OCI-LY1 (cell line): ENCODE results near the gene NECTIN3.

Experiments used
- H2AFZ ChIP-seq: fragments of 200-600 bp; sonication (generic), shearing (Covaris generic); 2 replicates; pipeline ENCODE4 v1.6.0; 2014; ENCODE audit warnings: antibody characterized with exemption, mild to moderate bottlenecking, low read length
- H3F3A ChIP-seq: fragments of 200-600 bp; sonication (generic), shearing (Covaris generic); 2 replicates; pipeline ENCODE4 v1.6.0; 2014; ENCODE audit warnings: mild to moderate bottlenecking, antibody characterized with exemption, low read length, moderate library complexity; ENCODE audit not compliant: insufficient read depth
- H3K27ac ChIP-seq: fragments of 200-600 bp; sonication (generic); 2 replicates; pipeline ENCODE4 v1.5.1; 2014; ENCODE audit warnings: low read length, mixed run types, mild to moderate bottlenecking, low read depth; ENCODE audit not compliant: poor library complexity, severe bottlenecking
- H3K27me3 ChIP-seq: fragments of 200-600 bp; sonication (generic); 2 replicates; pipeline ENCODE4 v1.6.0; 2014; ENCODE audit warnings: antibody characterized with exemption, mild to moderate bottlenecking, low read length, moderate library complexity; ENCODE audit not compliant: insufficient read depth
- H3K36me3 ChIP-seq: fragments of 200-600 bp; sonication (generic); 2 replicates; pipeline ENCODE4 v1.6.1; 2014; ENCODE audit warnings: mild to moderate bottlenecking, antibody characterized with exemption, low read length, moderate library complexity, mixed read lengths; ENCODE audit not compliant: insufficient read depth
- H3K4me1 ChIP-seq: fragments of 200-600 bp; sonication (generic); 2 replicates; pipeline ENCODE4 v1.5.1; 2014; ENCODE audit warnings: mild to moderate bottlenecking, low read length, moderate library complexity; ENCODE audit not compliant: insufficient read depth, severe bottlenecking
- H3K4me2 ChIP-seq: fragments of 200-600 bp; sonication (generic), shearing (Covaris generic); 2 replicates; pipeline ENCODE4 v1.6.1; 2014; ENCODE audit warnings: low read length
- H3K4me3 ChIP-seq: fragments of 200-600 bp; sonication (generic); 2 replicates; pipeline ENCODE4 v1.5.1; 2014; ENCODE audit warnings: low read length, low read depth, mild to moderate bottlenecking, mixed read lengths; ENCODE audit not compliant: poor library complexity, severe bottlenecking
- H3K79me2 ChIP-seq: fragments of 200-600 bp; shearing (Covaris generic); 2 replicates; pipeline ENCODE4 v1.6.1; 2016; ENCODE audit warnings: mixed run types, low read length, mixed read lengths; ENCODE audit not compliant: insufficient read depth
- H3K9ac ChIP-seq: fragments of 200-600 bp; sonication (generic), shearing (Covaris generic); 2 replicates; pipeline ENCODE4 v1.6.1; 2014; ENCODE audit warnings: mild to moderate bottlenecking, low read length, mixed read lengths
- H3K9me2 ChIP-seq: fragments of 200-600 bp; sonication (generic), shearing (Covaris generic); 2 replicates; pipeline ENCODE4 v1.6.1; 2014; ENCODE audit warnings: low read depth, mild to moderate bottlenecking, low read length, mixed read lengths
- H3K9me3 ChIP-seq: fragments of 200-600 bp; shearing (Covaris generic); 2 replicates; pipeline ENCODE4 v1.6.1; 2014; ENCODE audit warnings: low read length, mixed read lengths
- H4K20me1 ChIP-seq: fragments of 200-600 bp; sonication (generic), shearing (Covaris generic); 2 replicates; pipeline ENCODE4 v1.6.0; 2016; ENCODE audit warnings: mild to moderate bottlenecking, low read length; ENCODE audit not compliant: insufficient read depth
- EZH2 ChIP-seq: fragments of 200-600 bp; sonication (generic), shearing (Covaris generic); IDR thresholded peaks from 2 replicates; pipeline ENCODE4 v1.8.0; 2017; ENCODE audit warnings: borderline replicate concordance, mixed run types, mild to moderate bottlenecking, antibody characterized with exemption, low read length, moderate library complexity, mixed read lengths
- TF ChIP-seq, protein P1 (sequence below): fragments of 200-600 bp; sonication (generic), shearing (Covaris generic); IDR thresholded peaks from 2 replicates; pipeline ENCODE4 v1.5.1; 2017; ENCODE audit warnings: mild to moderate bottlenecking, antibody characterized with exemption, low read length, moderate library complexity, mixed read lengths

Gene NECTIN3

DNA sequence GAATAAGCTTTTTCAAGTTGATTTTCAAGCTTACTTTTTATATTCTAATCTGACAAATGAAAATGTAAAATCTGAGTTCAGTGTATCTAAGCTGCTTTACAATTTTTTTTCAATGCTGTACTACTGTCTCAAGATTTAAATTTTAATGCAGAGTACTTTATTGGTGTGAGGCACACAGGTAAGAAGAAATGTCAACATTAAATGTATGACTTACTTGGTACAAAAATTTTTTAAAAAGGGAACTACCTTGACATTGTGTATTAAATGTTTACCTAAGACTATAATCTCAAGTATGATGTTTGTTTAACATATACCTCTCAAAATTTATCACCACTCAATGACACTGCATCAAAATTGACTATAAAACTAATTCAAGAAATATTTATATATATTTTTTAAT, 62.7 kb downstream of the NECTIN3 start:
- no peaks in the 10 kb centered on the region for H3F3A ChIP-seq

DNA sequence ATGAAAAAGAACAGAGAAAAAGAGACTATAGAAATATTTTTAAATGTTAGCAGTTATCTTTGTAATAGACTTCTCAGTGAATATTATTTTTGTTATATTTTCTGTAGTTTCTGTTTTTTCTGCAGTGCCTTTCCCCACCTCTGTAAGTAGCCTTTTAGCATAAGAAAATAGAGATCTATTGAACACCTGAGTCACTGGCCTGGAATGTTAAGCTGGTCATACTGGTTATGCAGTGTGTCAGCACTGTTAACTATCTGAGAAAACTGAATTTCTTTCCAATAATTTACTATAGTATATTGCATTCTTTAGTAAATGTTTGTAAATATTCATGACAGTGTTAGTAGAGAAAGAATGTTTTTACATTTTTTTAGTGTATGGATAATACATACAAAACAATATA, 79.8 kb downstream of the NECTIN3 start:
- Histone ChIP-seq H3K27ac (no peak overlapping the region), H3K79me2 (no peaks in the 10 kb centered on the region), H3K4me3 (no peak overlapping the region), H3K4me2 (no peak overlapping the region), H3K9me2 (no peaks in the 10 kb centered on the region), H3F3A (no peaks in the 10 kb centered on the region), H4K20me1 (no peaks in the 10 kb centered on the region), H3K4me1 (no peaks in the 10 kb centered on the region), H3K9me3 (no peaks in the 10 kb centered on the region), H2AFZ (no peak overlapping the region), H3K36me3 (no peaks in the 10 kb centered on the region), H3K27me3 (no peaks in the 10 kb centered on the region), H3K9ac (no peak overlapping the region)
- TF ChIP-seq EZH2 = no peak
- TF ChIP-seq, protein P1, sequence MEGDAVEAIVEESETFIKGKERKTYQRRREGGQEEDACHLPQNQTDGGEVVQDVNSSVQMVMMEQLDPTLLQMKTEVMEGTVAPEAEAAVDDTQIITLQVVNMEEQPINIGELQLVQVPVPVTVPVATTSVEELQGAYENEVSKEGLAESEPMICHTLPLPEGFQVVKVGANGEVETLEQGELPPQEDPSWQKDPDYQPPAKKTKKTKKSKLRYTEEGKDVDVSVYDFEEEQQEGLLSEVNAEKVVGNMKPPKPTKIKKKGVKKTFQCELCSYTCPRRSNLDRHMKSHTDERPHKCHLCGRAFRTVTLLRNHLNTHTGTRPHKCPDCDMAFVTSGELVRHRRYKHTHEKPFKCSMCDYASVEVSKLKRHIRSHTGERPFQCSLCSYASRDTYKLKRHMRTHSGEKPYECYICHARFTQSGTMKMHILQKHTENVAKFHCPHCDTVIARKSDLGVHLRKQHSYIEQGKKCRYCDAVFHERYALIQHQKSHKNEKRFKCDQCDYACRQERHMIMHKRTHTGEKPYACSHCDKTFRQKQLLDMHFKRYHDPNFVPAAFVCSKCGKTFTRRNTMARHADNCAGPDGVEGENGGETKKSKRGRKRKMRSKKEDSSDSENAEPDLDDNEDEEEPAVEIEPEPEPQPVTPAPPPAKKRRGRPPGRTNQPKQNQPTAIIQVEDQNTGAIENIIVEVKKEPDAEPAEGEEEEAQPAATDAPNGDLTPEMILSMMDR = no peak

More for the DNA sequence above, 62.7 kb downstream of the NECTIN3 start:
- H3K9me3 ChIP-seq = no peaks in the 10 kb centered on the region
- no peaks in the 10 kb centered on the region for H3K79me2 ChIP-seq
- no peak overlapping the region for H3K27ac ChIP-seq
- no peak overlapping the region for H3K4me2 ChIP-seq
- no peaks in the 10 kb centered on the region; the same call in 1 of the 2 replicates for H3K9me2 ChIP-seq
- H3K27me3 ChIP-seq = no peaks in the 10 kb centered on the region
- H3K4me3 ChIP-seq = no peak overlapping the region
- TF ChIP-seq, protein P1 = no peak
- TF ChIP-seq EZH2 = no peak
- H3K9ac ChIP-seq = no peak overlapping the region
- H2AFZ ChIP-seq = no peak overlapping the region
- H4K20me1 ChIP-seq = no peaks in the 10 kb centered on the region
- no peaks in the 10 kb centered on the region for H3K36me3 ChIP-seq
- H3K4me1 ChIP-seq = no peaks in the 10 kb centered on the region

DNA sequence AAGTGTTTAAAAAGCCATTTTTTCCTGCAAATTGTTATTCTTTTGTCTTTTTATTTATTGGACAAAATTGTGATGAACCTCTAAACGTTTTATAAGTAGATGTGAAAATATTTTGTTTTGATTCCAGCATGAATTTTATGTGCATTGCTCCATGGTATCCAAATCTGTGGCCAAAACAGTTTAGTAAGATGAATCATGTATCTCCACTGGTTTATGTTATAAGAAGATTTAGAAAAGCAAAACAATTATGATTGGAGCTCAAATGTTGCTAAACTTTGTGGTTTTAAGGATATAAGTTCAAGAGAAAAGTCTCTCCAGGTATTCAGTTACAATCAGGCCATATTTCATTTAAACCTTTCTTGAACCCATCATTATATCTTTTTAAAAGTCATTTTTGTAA, 80.9 kb downstream of the NECTIN3 start:
- Histone ChIP-seq H3K36me3 (no peaks in the 10 kb centered on the region), H3K4me1 (no peaks in the 10 kb centered on the region), H3K4me3 (no peak overlapping the region), H3K27me3 (no peaks in the 10 kb centered on the region), H3K9me3 (no peaks in the 10 kb centered on the region), H3K79me2 (no peaks in the 10 kb centered on the region), H3K9me2 (no peaks in the 10 kb centered on the region), H3K4me2 (no peak overlapping the region), H2AFZ (no peak overlapping the region), H3K27ac (no peak overlapping the region), H3K9ac (no peak overlapping the region), H3F3A (no peaks in the 10 kb centered on the region), H4K20me1 (no peaks in the 10 kb centered on the region)
- no peak for TF ChIP-seq EZH2
- TF ChIP-seq, protein P1 = no peak
